Left ventricle myocardium inferior (tissue), 1 donor: ENCODE data around the gene KPTN. TPM values are rescaled to one million over a fixed set of nuclear protein-coding genes. Genes with fewer than 3 reads are reported as not detected.

Source experiments
- total RNA-seq: library from RNA; stranded (reverse); fragmentation: NEBNext Ultra II Directional; extraction: Animal tissue kit (Norgen Biotek cat#: 25700); gene quantifications from one replicate; pipeline ENCODE4 v1.2.1, GENCODE V29; 2021
- donor health status: DM: no; HTN: yes; CAD: no; lungs with severe emphysema.

The KPTN gene
- total RNA-seq, 1 donor from 2014 or later: 10.9 TPM

Other genes with a start within 250 kb of the KPTN start
- 21.6 TPM for gene CCDC9, start 227.7 kb downstream of the KPTN start, total RNA-seq
- gene INAFM1, start 209.3 kb downstream of the KPTN start, total RNA-seq: 12.2 TPM
- 3.9 TPM for gene C5AR1, start 174.4 kb downstream of the KPTN start, total RNA-seq
- gene C5AR2, start 152.0 kb downstream of the KPTN start, total RNA-seq: 0.38 TPM
- 8.1 TPM for gene DHX34, start 134.9 kb downstream of the KPTN start, total RNA-seq
- gene MEIS3, start 64.7 kb downstream of the KPTN start, total RNA-seq: 3.2 TPM
- gene SLC8A2, start 12.3 kb downstream of the KPTN start, total RNA-seq: 0.30 TPM
- gene NAPA, start 30.8 kb upstream of the KPTN start, total RNA-seq: 120 TPM
- gene ZNF541, start 88.9 kb upstream of the KPTN start, total RNA-seq: 0.99 TPM
- gene BICRA, start 124.9 kb upstream of the KPTN start, total RNA-seq: 7.8 TPM
- 48.2 TPM for gene EHD2, start 229.2 kb upstream of the KPTN start, total RNA-seq